Adrenal gland (tissue), 12 donors: ENCODE measurements around the gene BOD1L1. TPM values are rescaled to one million over a fixed set of nuclear protein-coding genes. Genes with fewer than 3 reads are reported as not detected.

Experiments
- DNase-seq, 7 donors: peaks; one replicate each; pipeline ENCODE4 v3.0.0-alpha.2; 2019 to 2020
- H3K27ac ChIP-seq, 5 donors: fragments of 200-600 bp; sonication (generic) in 4 of 5; 1 replicate in 3 of 5; 2 replicates in 2 of 5; pipeline versions ENCODE4 v1.5.1 to v1.8.0; 2016 to 2020; ENCODE audit warnings: mild to moderate bottlenecking in 1 of 5
- H3K27me3 ChIP-seq: fragments of 200-600 bp; 2 replicates; pipeline ENCODE4 v1.8.0; 2021
- H3K36me3 ChIP-seq, 2 donors: fragments of 200-600 bp; replicated peaks in 1 of 2; 1 replicate in 1 of 2; 2 replicates in 1 of 2; pipeline versions ENCODE4 v1.5.1 to v1.8.0; 2018 to 2022
- H3K4me1 ChIP-seq, 2 donors: fragments of 200-600 bp; replicated peaks in 1 of 2; 1 replicate in 1 of 2; 2 replicates in 1 of 2; pipeline versions ENCODE4 v1.5.1 to v1.8.0; 2018 to 2021
- H3K4me3 ChIP-seq, 4 donors: fragments of 200-600 bp; sonication (generic) in 3 of 4; one replicate each; pipeline ENCODE4 v1.5.1; 2016 to 2018
- H3K9me3 ChIP-seq, 3 donors: fragments of 200-600 bp; sonication (generic) in 1 of 3; replicated peaks in 1 of 3; 1 replicate in 2 of 3; 2 replicates in 1 of 3; pipeline versions ENCODE4 v1.5.1 to v1.8.0; 2016 to 2021
- POLR2A ChIP-seq, 2 donors: fragments of 450-650 bp; IDR thresholded peaks; one replicate each; pipeline ENCODE4 v1.6.1; 2017; ENCODE audit warnings: antibody characterized with exemption in 2 of 2, mild to moderate bottlenecking in 2 of 2, moderate library complexity in 1 of 2
- WGBS, 4 donors: extraction: QIAGEN DNeasy Blood & Tissue Kit in 2 of 4; methylation state at CpG; one replicate each; pipeline versions ENCODE4 v1.1.5 to v1.1.7; 2013 to 2017; 5-methylcytosine and 5-hydroxymethylcytosine counted together
- intact Hi-C, 2 donors: fragments of 100-400 bp; cut with DNase I; formaldehyde crosslinking; loops; one replicate each; pipeline versions ENCODE4 v1.14.1 to v1.15.0; 2022 to 2023
- polyA plus RNA-seq, 3 donors: library from polyadenylated mRNA; stranded (reverse); fragments of 200-250 nt in 2 of 3; fragments of 350-450 nt in 1 of 3; fragmentation: Illumina TruSeq in 1 of 3; extraction: RNeasy Lipid Tissue Mini Kit (QIAGEN cat#74804) in 1 of 3; gene quantifications; one replicate each; pipeline ENCODE4 v1.2.3, GENCODE V29; 2013 to 2014
- total RNA-seq, 9 donors: library from RNA; depleted of rRNA in 4 of 9; stranded (reverse); fragments of >200 nt in 4 of 9; fragments of 120-200 nt in 1 of 9; fragmentation: NEBNext Ultra II Directional in 1 of 9; extraction: Animal tissue kit (Norgen Biotek cat#: 25700) in 1 of 9; gene quantifications; one replicate each; pipeline versions ENCODE4 v1.1.0 to v1.2.4, GENCODE V29; 2013 to 2023
- TF ChIP-seq, protein P1 (sequence below), 6 experiments: fragments of 450-650 bp in 4 of 6; fragments of 200-600 bp in 2 of 6; sonication (generic) in 1 of 6; IDR thresholded peaks; 1 replicate in 5 of 6; 2 replicates in 1 of 6; pipeline versions ENCODE4 v1.5.1 to v1.8.0; 2016 to 2021; ENCODE audit warnings: antibody characterized with exemption in 6 of 6, mild to moderate bottlenecking in 2 of 6, moderate library complexity in 1 of 6
- donor health status: healthy with polysubstance abuse.
- donor health status: Bipolar disorder and iron deficiency.
- donor health status: DM: yes; HTN: yes; CAD: no.
- donor health status: DM: no; HTN: no; CAD: no.
- donor health status: DM: no; HTN: no; CAD: no.
- donor health status: DM: yes; HTN: yes; CAD: no.

The BOD1L1 gene
- total and polyA plus RNA-seq, 12 donors = 7.4 to 31.0 (median 20.7) TPM

DNA sequence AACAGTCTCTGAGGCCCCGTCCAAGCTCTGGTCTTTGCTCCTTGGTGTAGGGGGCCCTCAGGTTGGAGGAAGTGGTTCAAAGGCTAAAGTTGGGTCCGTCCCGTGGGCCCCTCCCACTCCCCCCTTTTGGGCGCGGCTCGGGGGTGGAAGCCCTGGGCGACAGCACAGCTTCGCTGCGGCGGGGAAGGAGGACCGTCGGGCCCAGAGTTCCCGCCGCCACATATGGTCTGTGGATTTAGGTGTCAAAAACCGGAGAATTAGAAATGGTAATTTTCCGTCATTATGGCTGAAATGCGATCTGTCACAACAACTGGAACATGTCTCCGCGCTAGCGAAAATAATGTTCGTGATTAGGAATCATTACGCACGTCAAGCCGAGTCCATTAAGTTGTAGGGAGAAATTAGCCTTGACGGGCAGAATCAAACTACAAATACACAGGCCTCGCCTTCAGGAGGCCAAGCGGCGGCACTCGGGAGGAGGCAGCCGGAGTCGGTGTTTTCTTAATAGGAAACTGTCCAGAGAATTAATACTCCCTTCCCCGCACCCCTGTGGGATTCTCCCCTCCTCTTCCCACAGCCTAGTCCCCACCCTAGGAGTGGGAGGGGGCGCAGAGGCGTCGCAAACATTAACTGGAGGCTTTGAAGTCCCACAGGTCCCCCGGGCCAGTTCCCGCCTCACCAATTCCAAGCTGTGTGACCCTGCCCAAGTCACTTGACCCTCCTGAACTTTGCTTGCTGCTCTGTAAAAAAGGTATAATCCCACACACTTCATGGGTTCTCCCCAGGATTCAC lies 98.2 kb downstream of the BOD1L1 start:
- H3K27me3 ChIP-seq = peaks cover 88% of the 10 kb centered on the region

DNA sequence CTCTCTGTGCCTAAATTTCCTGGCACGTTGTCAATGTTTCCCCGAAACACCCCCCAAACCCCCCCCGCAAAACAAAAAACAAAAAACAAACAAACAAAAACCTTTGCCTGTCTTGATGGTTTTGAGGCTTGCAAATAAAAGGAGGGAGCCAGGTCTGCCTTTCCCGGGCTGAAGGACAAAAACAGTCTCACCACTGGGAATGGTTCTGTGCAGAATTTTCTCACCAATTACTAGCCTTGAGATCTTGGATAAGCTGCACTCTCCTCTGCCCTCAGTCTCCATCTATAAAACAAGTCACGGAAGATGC lies 98.8 kb downstream of the BOD1L1 start:
- Histone ChIP-seq H3K27me3 (peaks cover 88% of the 10 kb centered on the region), H3K4me1 (no peaks in the 10 kb centered on the region), H3K9me3 (no peaks in the 10 kb centered on the region), H3K27ac (no peak overlapping the region), H3K36me3 (no peaks in the 10 kb centered on the region), H3K4me3 (no peak overlapping the region)
- DNase-seq = no peak
- no peak for TF ChIP-seq POLR2A (IDR thresholded peaks at IDR 0.05)
- 6 to 9% (median 8%) methylated on average over 4 to 5 of the region's 5 CpGs for WGBS, 4 donors
- intact Hi-C loops = no loop called here

More for the DNA sequence above, 98.2 kb downstream of the BOD1L1 start:
- TF ChIP-seq POLR2A (IDR thresholded peaks at IDR 0.05) = no peak
- TF ChIP-seq, protein P1, sequence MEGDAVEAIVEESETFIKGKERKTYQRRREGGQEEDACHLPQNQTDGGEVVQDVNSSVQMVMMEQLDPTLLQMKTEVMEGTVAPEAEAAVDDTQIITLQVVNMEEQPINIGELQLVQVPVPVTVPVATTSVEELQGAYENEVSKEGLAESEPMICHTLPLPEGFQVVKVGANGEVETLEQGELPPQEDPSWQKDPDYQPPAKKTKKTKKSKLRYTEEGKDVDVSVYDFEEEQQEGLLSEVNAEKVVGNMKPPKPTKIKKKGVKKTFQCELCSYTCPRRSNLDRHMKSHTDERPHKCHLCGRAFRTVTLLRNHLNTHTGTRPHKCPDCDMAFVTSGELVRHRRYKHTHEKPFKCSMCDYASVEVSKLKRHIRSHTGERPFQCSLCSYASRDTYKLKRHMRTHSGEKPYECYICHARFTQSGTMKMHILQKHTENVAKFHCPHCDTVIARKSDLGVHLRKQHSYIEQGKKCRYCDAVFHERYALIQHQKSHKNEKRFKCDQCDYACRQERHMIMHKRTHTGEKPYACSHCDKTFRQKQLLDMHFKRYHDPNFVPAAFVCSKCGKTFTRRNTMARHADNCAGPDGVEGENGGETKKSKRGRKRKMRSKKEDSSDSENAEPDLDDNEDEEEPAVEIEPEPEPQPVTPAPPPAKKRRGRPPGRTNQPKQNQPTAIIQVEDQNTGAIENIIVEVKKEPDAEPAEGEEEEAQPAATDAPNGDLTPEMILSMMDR (IDR thresholded peaks at IDR 0.05) = no peak
- Histone ChIP-seq H3K4me1 (no peaks in the 10 kb centered on the region), H3K9me3 (no peaks in the 10 kb centered on the region), H3K27ac (no peak overlapping the region), H3K4me3 (no peak overlapping the region), H3K36me3 (no peaks in the 10 kb centered on the region)
- peak in 1 of 7 donors; percentile 37 for DNase-seq
- intact Hi-C loops = no loop called here
- WGBS, 4 donors = 9 to 13% (median 10%) methylated on average over 22 to 37 of the region's 37 CpGs

DNA sequence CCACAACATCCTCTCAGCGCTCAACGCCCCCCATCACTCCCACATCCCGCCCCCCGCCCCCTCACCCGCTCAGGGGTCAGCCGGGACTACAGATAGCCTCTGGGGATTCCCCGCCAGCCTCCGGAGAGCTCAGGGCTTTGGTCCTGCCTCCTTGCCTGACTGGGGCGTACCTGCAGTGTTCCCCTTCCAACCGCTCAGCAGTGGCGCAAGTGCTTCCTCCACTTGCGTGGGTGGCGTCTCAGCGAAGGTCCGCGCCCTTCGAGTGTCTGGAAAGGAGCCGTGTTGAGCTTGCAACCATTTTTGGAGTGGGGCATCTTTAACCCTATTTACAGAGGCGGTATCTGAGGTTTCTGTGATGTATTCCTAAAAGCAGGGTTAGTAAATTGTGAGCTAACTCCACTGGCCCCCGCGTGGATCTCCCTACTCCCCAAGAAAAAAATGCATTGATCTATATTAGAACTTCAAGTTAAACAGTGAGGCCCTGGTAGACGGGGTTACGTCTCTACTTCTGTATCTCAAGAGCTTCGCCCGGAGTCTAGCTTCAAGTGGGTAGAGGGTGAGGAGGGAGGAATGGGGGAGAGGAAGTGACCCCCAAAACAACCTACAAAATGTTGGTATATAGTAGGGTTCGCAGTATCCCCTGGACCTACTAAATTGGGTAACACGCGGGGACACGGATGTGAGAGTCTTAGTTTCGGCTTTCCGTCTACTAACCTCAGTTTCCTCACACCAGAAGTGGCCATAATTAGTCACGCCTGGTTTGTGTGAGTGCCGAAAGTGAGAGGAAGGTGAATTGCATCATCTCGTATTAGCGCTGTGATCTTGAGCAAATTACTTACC lies 99.3 kb downstream of the BOD1L1 start:
- DNase-seq = peak in 1 of 7 donors; percentile 27
- H3K9me3 ChIP-seq = no peaks in the 10 kb centered on the region
- no peak overlapping the region for H3K27ac ChIP-seq
- H3K4me3 ChIP-seq = no peak overlapping the region
- peaks cover 91% of the 10 kb centered on the region for H3K27me3 ChIP-seq
- TF ChIP-seq, protein P1 (IDR thresholded peaks at IDR 0.05) = no peak
- intact Hi-C loops = no loop called here
- no peaks in the 10 kb centered on the region for H3K36me3 ChIP-seq
- H3K4me1 ChIP-seq = no peaks in the 10 kb centered on the region
- WGBS, 4 donors = 5 to 9% (median 7%) methylated on average over 18 to 35 of the region's 35 CpGs

DNA sequence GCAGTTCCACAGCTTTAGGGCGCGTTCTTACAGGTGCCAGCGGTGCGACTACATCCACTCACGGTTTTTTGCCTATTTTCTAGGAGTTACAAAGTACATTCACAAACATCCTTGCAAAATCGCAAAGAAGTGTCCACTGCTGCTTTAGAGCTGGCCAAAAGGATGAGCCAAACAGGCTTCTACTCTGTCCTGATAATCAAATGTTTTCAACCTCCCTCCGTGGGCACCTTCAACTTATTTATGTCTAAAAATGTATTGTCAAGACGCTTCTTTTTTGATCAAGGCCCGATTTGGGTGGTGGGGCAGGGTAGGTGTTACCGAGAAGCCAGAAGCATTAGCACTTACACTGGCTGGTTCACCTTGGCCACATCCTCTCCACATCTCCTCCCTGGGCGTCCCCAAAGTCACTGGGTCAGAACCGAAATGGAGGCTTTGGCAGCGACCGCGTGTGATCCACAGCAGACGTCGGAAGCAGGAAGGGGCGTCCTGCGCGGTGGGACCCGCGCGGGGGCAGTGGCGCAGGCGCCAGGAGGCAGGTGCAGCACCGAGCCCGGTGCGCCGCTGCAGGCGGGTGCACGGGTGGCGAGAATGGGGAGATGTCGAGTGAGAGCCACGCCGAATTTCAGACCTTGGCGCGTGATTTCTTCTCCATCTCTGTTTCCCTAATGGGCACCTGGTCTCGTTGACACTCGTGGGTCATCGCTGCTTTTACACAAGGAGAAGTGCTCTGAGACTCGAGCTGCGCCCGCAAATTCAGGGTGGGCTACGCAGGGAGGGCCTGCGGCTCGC lies 100.1 kb downstream of the BOD1L1 start:
- WGBS, 4 donors = 4 to 10% (median 7%) methylated on average over 18 to 46 of the region's 46 CpGs
- no peaks in the 10 kb centered on the region for H3K36me3 ChIP-seq
- DNase-seq = peak in 1 of 7 donors; percentile 23
- peaks cover 97% of the 10 kb centered on the region for H3K27me3 ChIP-seq
- no peak for TF ChIP-seq POLR2A (IDR thresholded peaks at IDR 0.05)
- TF ChIP-seq, protein P1 (IDR thresholded peaks at IDR 0.05) = no peak
- intact Hi-C loops = no loop called here
- H3K27ac ChIP-seq = no peak overlapping the region
- no peaks in the 10 kb centered on the region for H3K4me1 ChIP-seq
- no peak overlapping the region for H3K4me3 ChIP-seq
- no peaks in the 10 kb centered on the region for H3K9me3 ChIP-seq
